Chondrocyte (in vitro differentiated cells): ENCODE measurements around the gene ERFL. TPM values are rescaled to one million over a fixed set of nuclear protein-coding genes. Genes with fewer than 3 reads are reported as not detected.
"Not testable (repeated sequence)": the region's sequence is repeated elsewhere in the genome, so short reads cannot be mapped to it uniquely, and the experiment has no call there.

Experiments
- DNase-seq: peaks from one replicate; pipeline ENCODE4 v3.0.0; 2021; ENCODE audit warnings: mixed read lengths, low spot score
- H3K27ac Mint-ChIP-seq: one replicate; pipeline ENCODE4 v1.8.0; 2021; ENCODE audit warnings: mild to moderate bottlenecking, moderate library complexity, mixed read lengths; ENCODE audit not compliant: unreplicated experiment
- H3K27me3 Mint-ChIP-seq: 2 replicates; pipeline ENCODE4 v1.8.0; 2021; ENCODE audit warnings: low read depth, mixed read lengths
- H3K36me3 Mint-ChIP-seq: 2 replicates; pipeline ENCODE4 v1.8.0; 2021; ENCODE audit warnings: low read depth, mixed read lengths
- H3K4me1 Mint-ChIP-seq: 2 replicates; pipeline ENCODE4 v1.8.0; 2021; ENCODE audit warnings: low read depth, mild to moderate bottlenecking, mixed read lengths
- H3K4me3 Mint-ChIP-seq: one replicate; pipeline ENCODE4 v1.8.0; 2021; ENCODE audit warnings: mild to moderate bottlenecking, moderate library complexity, mixed read lengths; ENCODE audit not compliant: unreplicated experiment
- H3K9me3 Mint-ChIP-seq: 2 replicates; pipeline ENCODE4 v1.8.0; 2021; ENCODE audit warnings: low read depth, mixed read lengths
- CTCF ChIP-seq: fragments of 200-600 bp; sonication (generic); IDR thresholded peaks from 2 replicates; pipeline ENCODE4 v1.5.0; 2021; ENCODE audit warnings: antibody characterized with exemption, mild to moderate bottlenecking, moderate library complexity
- total RNA-seq: library from RNA; stranded (reverse); gene quantifications from 3 replicates; pipeline ENCODE4 v1.2.1, GENCODE V29; 2021

The ERFL gene
- total RNA-seq, 1 donor from 2014 or later = 0.35 TPM

- no peaks in the 10 kb centered on the region for H3K9me3 Mint-ChIP-seq
These were observed 16.1 kb upstream of the ERFL start for GRCh38 chr19:41944336-41944735.

DNA sequence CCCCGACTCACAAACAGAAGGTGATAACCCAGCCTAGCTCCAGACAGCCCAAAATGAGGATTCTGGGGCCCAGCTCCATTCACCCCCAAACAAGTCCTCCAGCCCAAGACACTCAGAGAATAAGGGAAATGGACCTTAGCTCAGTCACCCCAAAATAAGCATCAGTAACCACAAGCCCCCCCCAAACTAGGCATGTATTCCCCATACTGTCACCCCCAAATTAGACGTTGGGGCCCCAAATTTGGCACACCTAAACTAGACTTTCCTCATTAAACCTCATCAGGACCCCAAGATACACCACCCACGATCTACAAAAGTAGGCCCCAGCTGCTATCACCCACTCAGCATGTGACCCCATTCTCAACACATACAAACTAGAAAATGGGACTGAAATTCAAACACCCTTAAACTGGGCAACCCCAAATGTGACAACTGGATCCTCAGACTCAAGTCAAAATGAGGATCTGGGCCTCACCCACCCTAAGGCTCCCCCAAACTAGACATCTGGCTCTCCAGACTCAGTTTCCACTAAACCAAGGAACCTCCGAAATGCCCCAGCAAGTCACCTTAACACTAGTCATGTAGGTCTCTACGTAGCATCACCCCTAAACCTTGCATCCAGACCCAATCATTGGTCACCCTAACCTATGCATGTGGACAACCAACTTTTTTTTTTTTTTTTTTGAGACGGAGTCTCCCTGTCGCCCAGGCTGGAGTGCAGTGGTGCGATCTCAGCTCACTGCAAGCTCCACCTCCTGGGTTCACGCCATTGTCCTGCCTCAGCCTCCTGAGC, 13.4 kb upstream of the ERFL start:
- peak overlapping the region; percentile 85 for H3K4me3 Mint-ChIP-seq
- H3K27ac Mint-ChIP-seq = no peak overlapping the region
- DNase-seq = no peak
- H3K36me3 Mint-ChIP-seq = no peaks in the 10 kb centered on the region
- H3K27me3 Mint-ChIP-seq = peaks cover 3% of the 10 kb centered on the region
- H3K9me3 Mint-ChIP-seq = no peaks in the 10 kb centered on the region
- H3K4me1 Mint-ChIP-seq = peaks cover 7% of the 10 kb centered on the region
- no peak for TF ChIP-seq CTCF

More at GRCh38 chr19:41944336-41944735, 16.1 kb upstream of the ERFL start:
- Mint-ChIP-seq H3K27me3 (no peaks in the 10 kb centered on the region), H3K4me1 (peaks cover 7% of the 10 kb centered on the region), H3K4me3 (no peak overlapping the region), H3K36me3 (no peaks in the 10 kb centered on the region), H3K27ac (no peak overlapping the region)
- no peak for DNase-seq
- no peak for TF ChIP-seq CTCF

- peaks cover 7% of the 10 kb centered on the region for H3K27me3 Mint-ChIP-seq
- H3K36me3 Mint-ChIP-seq = no peaks in the 10 kb centered on the region
- H3K4me1 Mint-ChIP-seq = peaks cover 7% of the 10 kb centered on the region
- no peaks in the 10 kb centered on the region for H3K9me3 Mint-ChIP-seq
- peak; percentile 7 for TF ChIP-seq CTCF
- H3K27ac Mint-ChIP-seq = peak overlapping the region; percentile 73
- no peak for DNase-seq
- peak overlapping the region; percentile 85 for H3K4me3 Mint-ChIP-seq
These were observed 12.6 kb upstream of the ERFL start for GRCh38 chr19:41940731-41941409.

- peak overlapping the region; percentile 85 for H3K4me3 Mint-ChIP-seq
- TF ChIP-seq CTCF = no peak
- H3K27me3 Mint-ChIP-seq = peaks cover 11% of the 10 kb centered on the region
- H3K4me1 Mint-ChIP-seq = peaks cover 7% of the 10 kb centered on the region
- DNase-seq = no peak
- no peaks in the 10 kb centered on the region for H3K9me3 Mint-ChIP-seq
- peak overlapping the region; percentile 73 for H3K27ac Mint-ChIP-seq
- no peaks in the 10 kb centered on the region for H3K36me3 Mint-ChIP-seq
These were observed 11.8 kb upstream of the ERFL start for GRCh38 chr19:41939861-41940730.

DNA sequence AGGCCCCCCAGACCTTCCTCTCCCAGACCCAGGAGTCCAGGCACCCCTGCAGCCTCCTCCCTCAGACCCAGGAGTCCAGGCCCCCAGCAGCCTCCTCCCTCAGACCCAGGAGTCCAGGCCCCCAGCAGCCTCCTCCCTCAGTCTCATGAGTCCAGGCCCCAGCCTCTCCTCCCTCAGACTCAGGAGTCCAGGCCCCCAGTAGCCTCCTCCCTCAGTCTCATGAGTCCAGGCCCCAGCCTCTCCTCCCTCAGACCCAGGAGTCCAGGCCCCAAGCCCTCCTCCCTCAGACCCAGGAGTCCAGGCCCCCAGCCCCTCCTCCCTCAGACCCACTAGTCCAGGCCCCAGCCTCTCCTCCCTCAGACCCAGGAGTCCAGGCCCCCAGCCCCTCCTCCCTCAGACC, 11.0 kb upstream of the ERFL start:
- DNase-seq, H3K4me3 Mint-ChIP-seq, H3K9me3 Mint-ChIP-seq, H3K36me3 Mint-ChIP-seq, H3K27ac Mint-ChIP-seq, H3K4me1 Mint-ChIP-seq: not testable (repeated sequence)
- peaks cover 17% of the 10 kb centered on the region for H3K27me3 Mint-ChIP-seq
